DLD1 (cell line): Measurements from ENCODE around the gene GAMT.
"Not testable (repeated sequence)": the region's sequence is repeated elsewhere in the genome, so short reads cannot be mapped to it uniquely, and the experiment has no call there.

Source experiments
- in situ Hi-C: cut with HindIII; loops from 2 replicates; pipeline ENCODE4 v1.10.0; 2017; ENCODE audit warnings: low sequenced_read_pairs

The GAMT gene

GRCh38 chr19:1434040-1434366, 32.7 kb upstream of the GAMT start:
- in situ Hi-C loops, result no loop called here

GRCh38 chr19:1433119-1434039, 32.0 kb upstream of the GAMT start:
- in situ Hi-C loops, result no loop called here

DNA sequence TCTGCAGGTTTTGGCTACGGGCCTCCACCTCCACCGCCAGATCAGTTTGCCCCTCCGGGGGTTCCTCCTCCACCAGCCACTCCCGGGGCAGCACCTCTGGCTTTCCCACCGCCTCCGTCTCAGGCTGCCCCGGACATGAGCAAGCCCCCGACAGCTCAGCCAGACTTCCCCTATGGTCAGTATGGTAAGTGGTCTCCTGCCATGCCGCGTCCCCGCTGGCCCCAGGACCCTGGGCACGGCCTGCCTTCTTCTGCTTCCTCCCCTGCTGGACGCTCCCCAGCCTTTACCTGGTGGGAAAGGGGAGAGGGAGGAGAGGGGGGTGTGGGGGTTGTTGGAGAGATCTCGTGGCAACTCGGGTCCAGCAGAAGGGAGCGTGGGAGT, 31.2 kb upstream of the GAMT start:
- in situ Hi-C loops, result no loop called here

- in situ Hi-C loops, result no loop called here
Measured at GRCh38 chr19:1431759-1432506, 30.6 kb upstream of the GAMT start.

DNA sequence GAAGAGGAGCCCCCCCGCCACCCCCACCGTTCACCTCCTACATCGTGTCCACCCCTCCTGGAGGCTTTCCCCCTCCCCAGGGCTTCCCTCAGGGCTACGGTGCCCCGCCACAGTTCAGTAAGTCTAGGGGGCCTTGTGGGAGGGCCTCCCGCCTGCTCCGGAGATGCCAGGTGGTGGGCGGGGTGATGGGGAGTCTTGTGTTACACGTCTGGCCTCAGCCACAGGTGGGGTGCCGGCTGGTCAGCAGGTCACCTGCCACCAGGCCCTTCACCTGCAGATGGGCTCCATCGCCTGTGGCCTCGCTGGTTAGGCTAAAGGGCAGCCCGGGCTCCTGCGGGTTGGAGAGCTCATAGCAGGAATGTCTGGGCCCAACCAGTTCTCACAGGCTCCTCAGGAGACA, 28.9 kb upstream of the GAMT start:
- in situ Hi-C loops, result no loop called here

DNA sequence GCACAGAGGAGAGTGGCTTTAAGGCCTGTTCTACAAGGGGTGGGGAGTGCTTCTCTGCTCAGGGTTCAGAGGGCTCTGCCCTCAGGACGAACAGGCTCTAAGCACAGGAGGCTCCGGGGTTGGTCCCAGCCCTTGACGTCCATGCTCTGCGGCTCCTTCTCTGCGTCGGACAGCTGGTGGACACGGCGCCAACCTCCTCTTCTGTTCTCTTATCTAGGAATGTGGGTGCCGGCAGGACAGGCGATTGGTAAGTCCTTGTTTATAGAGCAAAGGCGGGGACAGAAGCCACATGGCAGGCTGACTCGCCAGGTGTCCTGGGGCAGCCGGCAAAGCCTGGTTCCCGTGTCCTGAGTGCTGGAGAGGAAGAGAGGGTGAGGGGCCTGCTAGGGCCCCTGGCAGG, 28.4 kb upstream of the GAMT start:
- in situ Hi-C loops, result no loop called here

DNA sequence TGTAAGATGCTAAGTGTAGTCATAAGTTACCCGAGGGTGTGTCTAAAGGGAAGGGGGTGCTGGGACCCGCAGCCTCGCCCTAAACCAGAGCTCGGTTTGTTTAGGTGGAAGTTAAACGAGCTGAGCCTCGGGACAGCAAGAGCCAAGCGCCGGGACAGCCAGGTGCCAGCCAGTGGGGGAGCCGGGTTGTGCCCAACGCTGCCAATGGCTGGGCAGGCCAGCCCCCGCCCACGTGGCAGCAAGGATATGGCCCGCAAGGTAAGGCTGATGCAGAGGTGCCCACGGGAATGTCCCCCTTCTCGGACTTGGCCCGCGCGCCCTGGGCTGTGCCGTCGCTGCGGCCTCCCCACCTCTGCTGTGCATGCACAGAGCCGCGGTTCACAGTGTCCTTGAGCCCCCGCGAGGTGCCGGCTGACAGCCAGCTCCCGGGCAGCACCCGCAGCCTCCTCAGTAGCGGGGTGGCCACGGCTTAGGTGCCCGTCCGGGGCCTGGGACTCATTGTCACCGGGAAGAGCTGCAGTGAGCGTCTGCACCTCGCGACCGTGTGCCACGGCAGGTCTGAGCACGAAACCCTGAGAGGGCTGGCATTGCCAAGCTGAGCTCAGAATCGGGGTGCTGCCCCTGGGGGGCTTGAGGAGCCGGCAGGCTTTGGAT, 27.5 kb upstream of the GAMT start:
- in situ Hi-C loops, result no loop called here

GRCh38 chr19:1427221-1427920, 26.0 kb upstream of the GAMT start:
- in situ Hi-C loops, result no loop called here

DNA sequence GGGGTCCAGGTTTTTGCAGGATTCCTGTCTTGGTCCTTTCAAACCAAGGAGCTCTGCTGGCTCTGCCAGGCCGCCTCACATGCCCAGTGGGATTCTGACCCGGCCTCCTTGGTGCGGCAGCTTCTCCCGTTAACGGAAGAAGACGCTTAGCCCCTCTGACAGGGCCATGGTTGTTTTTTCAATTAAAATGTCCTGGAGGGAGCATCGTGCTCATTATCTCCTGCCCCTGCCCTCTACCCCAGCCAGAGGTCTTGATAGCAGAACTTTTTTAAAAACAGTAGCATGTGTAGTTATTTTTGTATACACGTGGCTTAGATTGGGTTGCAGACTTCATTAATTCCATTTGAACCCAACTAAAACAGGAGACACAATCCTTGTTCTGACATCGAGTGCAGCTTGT, 25.4 kb upstream of the GAMT start:
- in situ Hi-C loops, result no loop called here

- in situ Hi-C loops, result no loop called here
Measured at GRCh38 chr19:1425902-1426301, 24.6 kb upstream of the GAMT start.

DNA sequence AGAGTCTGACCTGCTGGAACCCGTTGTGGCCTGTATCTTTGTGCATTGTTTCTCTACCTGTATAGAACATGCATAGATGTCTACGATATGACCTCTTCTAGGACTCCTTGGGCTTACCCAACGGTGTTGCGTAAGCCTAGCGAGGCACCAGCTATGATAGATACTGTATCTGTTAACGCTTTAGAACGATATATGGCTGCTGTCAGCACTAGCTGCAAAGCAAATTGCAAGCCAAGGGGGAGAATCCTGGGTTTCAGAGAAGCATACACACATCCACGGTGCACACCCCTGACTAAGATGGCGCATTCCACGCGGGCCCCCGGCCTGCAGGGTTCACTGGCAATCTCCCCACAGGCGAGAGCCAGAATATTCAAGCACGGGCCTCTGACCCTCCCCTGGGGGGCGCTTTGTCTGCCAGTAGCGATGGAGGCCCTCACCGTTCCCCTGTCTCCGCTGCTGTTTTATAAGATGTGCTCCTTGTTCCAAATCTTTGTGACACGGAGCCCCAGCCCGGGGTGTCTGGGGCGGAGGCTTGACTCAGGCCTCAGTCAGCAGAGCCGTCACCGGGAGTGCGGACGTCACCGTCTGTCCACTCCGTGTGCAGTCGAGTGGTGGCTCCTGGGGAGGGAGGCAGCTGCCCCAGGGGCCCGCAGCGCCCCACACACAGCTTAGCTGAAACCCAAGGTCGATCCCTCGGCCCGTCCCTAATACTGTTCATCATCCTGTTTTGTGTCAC, 23.9 kb upstream of the GAMT start:
- in situ Hi-C loops, result no loop called here

DNA sequence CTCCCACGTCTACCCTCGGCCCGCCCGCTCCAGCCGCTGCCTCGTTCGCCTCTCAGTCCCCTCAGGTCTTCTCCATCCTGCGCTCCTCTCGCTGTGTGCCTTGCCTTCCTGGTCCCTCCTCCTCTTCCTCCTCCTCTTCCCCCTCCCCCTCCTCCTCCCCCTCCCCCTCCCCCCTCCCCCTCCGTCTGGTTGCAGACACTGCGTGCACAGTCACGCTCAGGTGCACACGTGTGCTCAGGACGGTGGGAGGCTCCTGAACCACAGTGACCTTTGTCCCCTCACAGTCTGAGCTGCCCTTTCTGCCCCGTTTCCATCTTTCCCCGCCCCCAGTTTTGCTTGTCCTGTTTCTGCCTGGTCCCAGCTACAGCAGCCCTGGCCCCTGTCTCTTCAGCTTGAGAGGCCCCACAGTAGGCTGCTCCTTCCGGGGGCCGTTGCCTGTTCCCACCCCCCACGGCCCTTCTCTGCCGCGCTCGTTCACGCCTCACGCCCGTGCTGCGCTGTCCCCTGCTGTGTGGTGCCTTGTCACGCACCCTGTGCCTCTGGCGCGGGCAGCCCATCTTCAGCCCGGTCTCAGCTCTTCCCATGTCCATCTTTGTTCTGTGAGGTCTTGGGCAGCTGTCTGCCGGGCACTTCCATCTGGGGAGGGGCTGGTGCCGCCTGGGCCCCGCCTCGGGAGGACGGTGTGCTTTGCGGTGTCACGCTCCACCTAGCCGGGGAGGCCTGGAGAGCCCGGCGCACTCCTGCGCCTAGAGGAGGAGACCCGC, 23.0 kb upstream of the GAMT start:
- in situ Hi-C loops, result no loop called here

GRCh38 chr19:1423436-1424191, 22.3 kb upstream of the GAMT start:
- in situ Hi-C loops, result no loop called here

DNA sequence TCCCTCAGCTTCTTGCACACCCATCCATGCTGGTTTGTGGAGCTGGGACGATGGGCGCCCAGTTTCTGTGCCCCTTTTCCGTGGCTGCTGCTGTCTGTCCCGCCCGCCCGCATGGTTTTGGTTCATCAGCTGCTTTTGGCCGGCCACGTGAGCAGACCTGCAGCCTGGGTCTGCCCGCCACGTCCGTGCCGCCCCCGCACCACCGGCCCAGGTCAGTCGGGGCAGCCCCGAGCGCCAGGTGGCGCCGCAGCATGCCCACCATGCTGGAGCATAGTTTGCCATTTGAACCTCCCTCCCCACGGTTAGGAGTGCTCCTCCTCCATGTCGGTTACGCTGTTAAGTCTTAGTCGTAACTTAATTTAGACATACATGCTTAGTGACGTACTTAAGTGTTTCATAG, 21.6 kb upstream of the GAMT start:
- in situ Hi-C loops, result no loop called here

GRCh38 chr19:1422360-1422759, 21.0 kb upstream of the GAMT start:
- in situ Hi-C loops, result no loop called here

GRCh38 chr19:1421958-1422305, 20.6 kb upstream of the GAMT start:
- in situ Hi-C loops, result no loop called here

DNA sequence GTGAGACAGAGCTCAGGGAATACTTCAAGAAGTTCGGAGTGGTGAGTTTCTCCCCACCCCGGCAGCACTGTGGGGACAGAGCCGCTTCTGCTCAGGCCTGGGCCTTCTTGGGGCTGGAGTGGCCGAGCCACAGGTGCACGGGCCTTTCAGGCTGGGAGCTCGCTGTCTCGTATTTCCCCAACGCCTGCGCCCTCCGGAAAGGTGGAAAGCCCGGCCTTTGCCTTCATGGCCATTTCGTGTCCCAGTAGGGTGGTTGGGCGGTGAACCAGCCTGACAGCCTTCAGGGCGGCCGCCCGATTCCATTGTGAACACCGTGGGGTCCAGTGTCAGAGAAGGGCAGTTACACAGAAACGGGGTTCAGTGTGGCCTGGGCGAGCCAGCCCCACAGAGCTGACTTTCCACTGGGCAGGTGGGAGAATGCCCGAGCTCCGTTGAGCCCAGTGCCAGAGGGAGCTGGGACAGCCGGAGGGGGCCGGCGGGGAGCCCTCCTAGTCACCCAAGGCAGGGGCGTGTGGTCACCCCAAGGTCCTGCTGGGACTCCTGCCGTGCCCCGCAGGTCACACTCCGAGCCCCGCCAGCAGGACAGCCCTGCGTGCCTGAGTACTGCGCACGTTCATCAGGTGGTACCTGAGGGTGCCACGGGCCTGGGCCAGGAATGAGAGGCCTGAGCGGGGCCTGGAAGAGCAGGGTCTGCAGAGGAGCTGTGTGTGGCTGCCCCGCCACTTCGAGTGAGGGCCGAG, 20.0 kb upstream of the GAMT start:
- in situ Hi-C loops, result no loop called here

GRCh38 chr19:1420590-1420989, 19.2 kb upstream of the GAMT start:
- in situ Hi-C loops, result no loop called here

DNA sequence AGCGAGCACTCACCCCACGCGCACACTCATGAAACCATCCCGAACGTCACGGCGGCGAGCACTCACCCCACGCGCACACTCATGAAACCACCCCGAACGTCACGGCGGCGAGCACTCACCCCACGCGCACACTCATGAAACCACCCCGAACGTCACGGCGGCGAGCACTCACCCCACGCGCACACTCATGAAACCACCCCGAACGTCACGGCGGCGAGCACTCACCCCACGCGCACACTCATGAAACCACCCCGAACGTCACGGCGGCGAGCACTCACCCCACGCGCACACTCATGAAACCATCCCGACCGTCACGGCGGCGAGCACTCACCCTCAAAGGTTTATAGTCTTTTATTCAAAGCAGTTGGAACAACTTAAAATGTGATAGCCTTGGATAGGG, 18.7 kb upstream of the GAMT start:
- in situ Hi-C loops, result not testable (repeated sequence)
